ENCODE measurements around the gene SEPTIN7. TPM values are rescaled to one million over a fixed set of nuclear protein-coding genes. Genes with fewer than 3 reads are reported as not detected.

Gene SEPTIN7
- total RNA-seq, 3 donors from 2014 or later, result 166 to 181 (median 177) TPM

DNA sequence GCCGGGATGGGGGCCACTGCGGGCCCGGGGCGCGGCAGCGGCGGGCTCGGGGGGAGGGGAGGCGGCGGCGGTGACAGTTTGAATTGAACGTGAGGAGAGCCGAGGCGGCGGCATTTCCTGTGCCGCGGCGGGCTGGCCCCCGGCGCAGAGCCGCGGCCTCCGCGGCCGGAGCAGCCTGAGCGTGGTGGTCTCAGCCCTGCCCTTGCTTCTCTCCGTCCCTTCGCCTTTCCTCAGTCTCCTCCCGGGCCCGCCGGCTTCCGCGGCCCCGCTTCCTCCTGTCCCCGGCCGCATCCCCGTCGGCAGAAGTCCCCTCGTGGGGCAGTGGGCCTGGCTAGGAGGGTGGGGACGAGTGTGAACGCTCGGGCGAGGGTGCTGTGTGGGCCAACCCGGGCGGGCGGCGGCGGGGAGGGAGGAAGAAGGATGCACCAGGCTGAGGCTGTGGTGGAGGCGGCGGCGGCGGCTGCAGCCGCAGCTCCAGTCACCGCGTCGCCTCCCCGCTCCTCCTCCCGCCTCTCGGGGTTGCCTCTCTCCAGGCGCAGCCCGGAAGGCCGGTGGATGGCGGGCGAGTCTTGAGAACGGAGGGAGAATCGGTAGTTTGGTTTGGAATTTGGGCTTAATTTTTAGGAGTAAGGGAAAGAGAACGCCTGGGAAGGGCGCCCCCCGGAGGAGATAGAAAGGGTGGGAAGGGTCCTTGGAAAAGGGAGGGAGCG, 690 bp downstream of the SEPTIN7 start:
- peak; percentile 53 to 77 for DNase-seq (ENCODE audit: low spot score in 2 of 2)
- intact Hi-C loops (cut with DNase I; ENCODE audit: low total_unique reads), result no loop called here

DNA sequence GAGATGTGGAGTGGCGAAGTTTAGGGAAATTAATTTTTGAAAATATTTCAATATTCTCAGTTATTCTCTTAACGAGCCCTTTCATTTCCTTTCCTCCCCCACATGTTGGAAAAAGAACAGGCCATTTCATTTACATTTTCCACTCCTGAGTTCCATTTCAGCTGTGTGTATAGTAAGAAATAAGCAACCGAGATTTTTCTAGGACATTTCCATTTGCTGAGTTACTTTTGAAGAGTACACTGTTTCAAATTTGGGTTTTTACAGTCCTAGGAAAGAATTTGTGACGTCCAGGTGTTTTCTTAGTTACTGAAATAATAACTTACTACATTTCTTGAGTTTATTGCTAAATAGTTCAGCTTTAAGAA, 1.2 kb downstream of the SEPTIN7 start:
- intact Hi-C loops (cut with DNase I; ENCODE audit: low total_unique reads), result no loop called here
- Histone ChIP-seq H3K27ac (peak overlapping the region; percentile 95 to 97), H3K4me1 (peaks cover 0 to 10% of the 10 kb centered on the region in 2 donors), H3K27me3 (no peaks in the 10 kb centered on the region), H3K4me3 (peak overlapping the region; percentile 79 to 98 (median 90)), H3K36me3 (no peaks in the 10 kb centered on the region), H3K9me3 (no peaks in the 10 kb centered on the region)
- no peak for TF ChIP-seq POLR2A (IDR thresholded peaks at IDR 0.05)
- TF ChIP-seq, protein P1, sequence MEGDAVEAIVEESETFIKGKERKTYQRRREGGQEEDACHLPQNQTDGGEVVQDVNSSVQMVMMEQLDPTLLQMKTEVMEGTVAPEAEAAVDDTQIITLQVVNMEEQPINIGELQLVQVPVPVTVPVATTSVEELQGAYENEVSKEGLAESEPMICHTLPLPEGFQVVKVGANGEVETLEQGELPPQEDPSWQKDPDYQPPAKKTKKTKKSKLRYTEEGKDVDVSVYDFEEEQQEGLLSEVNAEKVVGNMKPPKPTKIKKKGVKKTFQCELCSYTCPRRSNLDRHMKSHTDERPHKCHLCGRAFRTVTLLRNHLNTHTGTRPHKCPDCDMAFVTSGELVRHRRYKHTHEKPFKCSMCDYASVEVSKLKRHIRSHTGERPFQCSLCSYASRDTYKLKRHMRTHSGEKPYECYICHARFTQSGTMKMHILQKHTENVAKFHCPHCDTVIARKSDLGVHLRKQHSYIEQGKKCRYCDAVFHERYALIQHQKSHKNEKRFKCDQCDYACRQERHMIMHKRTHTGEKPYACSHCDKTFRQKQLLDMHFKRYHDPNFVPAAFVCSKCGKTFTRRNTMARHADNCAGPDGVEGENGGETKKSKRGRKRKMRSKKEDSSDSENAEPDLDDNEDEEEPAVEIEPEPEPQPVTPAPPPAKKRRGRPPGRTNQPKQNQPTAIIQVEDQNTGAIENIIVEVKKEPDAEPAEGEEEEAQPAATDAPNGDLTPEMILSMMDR (IDR thresholded peaks at IDR 0.05), result no peak
- no peak for TF ChIP-seq POLR2AphosphoS5 (IDR thresholded peaks at IDR 0.05)
- DNase-seq (ENCODE audit: low spot score in 2 of 2), result no peak

More for the DNA sequence above, 690 bp downstream of the SEPTIN7 start:
- Histone ChIP-seq H3K36me3 (no peaks in the 10 kb centered on the region), H3K27me3 (no peaks in the 10 kb centered on the region), H3K4me3 (peak overlapping the region; percentile 79 to 98 (median 90)), H3K27ac (peak overlapping the region; percentile 95 to 97), H3K9me3 (no peaks in the 10 kb centered on the region), H3K4me1 (peaks cover 0 to 10% of the 10 kb centered on the region in 2 donors)
- TF ChIP-seq POLR2AphosphoS5 (IDR thresholded peaks at IDR 0.05) (peak in 1 of 3 donors; percentile 56), POLR2A (IDR thresholded peaks at IDR 0.05) (no peak)
- TF ChIP-seq, protein P1 (IDR thresholded peaks at IDR 0.05), result peak in 2 of 3 donors; percentile 32 to 50

DNA sequence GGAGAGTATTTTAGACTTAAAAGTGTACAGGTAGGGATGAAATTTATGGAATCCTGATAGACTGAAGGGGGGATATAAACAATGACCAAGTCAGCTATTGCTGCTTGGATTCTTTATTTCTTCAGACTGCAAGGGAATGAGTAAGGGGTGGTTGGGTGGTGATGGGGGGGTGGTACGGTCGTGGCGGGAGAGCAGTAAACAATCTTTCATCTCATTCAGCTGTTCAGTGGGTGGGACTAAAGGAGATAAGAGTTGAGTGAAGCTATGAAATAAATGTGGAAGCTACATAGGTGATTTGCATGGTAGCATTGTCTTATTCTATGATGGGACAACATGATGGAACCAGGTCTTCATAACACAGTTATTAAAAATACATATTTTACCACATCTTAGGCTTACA, 1.8 kb downstream of the SEPTIN7 start:
- H3K4me1 ChIP-seq, result peaks cover 0 to 10% of the 10 kb centered on the region in 2 donors
- no peaks in the 10 kb centered on the region for H3K9me3 ChIP-seq
- H3K27me3 ChIP-seq, result no peaks in the 10 kb centered on the region
- H3K4me3 ChIP-seq, result peak overlapping the region; percentile 79 to 98 (median 90)
- H3K27ac ChIP-seq, result peak overlapping the region; percentile 95 to 97
- TF ChIP-seq, protein P1 (IDR thresholded peaks at IDR 0.05), result no peak
- TF ChIP-seq POLR2A (IDR thresholded peaks at IDR 0.05) (no peak), POLR2AphosphoS5 (IDR thresholded peaks at IDR 0.05) (no peak)
- DNase-seq (ENCODE audit: low spot score in 2 of 2), result no peak
- H3K36me3 ChIP-seq, result no peaks in the 10 kb centered on the region
- intact Hi-C loops (cut with DNase I; ENCODE audit: low total_unique reads), result no loop called here

DNA sequence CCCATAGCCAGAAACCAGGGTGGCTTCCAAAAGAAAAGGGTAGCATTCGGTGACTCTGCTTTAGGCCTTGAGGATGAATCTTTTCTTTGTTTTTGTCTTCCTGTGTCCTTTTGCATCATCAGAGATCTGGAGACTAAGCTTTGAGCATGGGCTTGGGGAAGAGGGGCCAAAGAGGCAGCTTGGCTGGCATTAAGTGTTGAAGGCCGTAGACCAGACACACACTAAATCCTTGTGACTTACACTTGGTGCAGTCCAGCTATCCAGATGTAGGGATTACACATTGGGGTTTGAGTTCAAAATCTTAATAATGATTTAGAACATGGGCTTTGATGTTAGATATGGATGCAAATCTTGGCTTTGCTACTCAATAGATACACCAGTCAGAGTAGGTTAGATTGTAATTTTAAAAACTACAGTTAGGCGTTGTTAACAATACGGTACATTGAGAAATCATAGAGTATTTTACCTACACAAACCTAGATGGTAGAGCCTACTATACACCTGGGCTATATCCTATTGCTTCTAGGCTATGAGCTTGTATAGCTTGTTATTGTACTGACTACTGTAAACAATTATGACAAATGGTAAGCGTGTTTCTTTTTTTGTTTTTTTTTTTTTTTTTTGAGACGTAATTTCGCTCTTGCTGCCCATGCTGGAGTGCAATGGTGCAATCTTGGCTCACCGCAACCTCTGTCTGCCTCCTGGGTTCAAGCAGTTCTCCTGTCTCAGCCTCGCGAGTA, 3.5 kb downstream of the SEPTIN7 start:
- Histone ChIP-seq H3K27ac (peak overlapping the region in 1 of 2 donors; percentile 14), H3K4me3 (no peak overlapping the region), H3K36me3 (no peaks in the 10 kb centered on the region), H3K27me3 (no peaks in the 10 kb centered on the region), H3K9me3 (no peaks in the 10 kb centered on the region), H3K4me1 (peaks cover 0 to 10% of the 10 kb centered on the region in 2 donors)
- TF ChIP-seq, protein P1 (IDR thresholded peaks at IDR 0.05), result no peak
- TF ChIP-seq POLR2AphosphoS5 (IDR thresholded peaks at IDR 0.05), result no peak
- TF ChIP-seq POLR2A (IDR thresholded peaks at IDR 0.05), result no peak
- no peak for DNase-seq (ENCODE audit: low spot score in 2 of 2)
- intact Hi-C loops (cut with DNase I; ENCODE audit: low total_unique reads), result no loop called here

- intact Hi-C loops (cut with DNase I; ENCODE audit: low total_unique reads), result no loop called here
- H3K27ac ChIP-seq, result no peak overlapping the region
- H3K36me3 ChIP-seq, result no peaks in the 10 kb centered on the region
These were observed 5.0 kb downstream of the SEPTIN7 start for GRCh38 chr7:35805876-35806275.

More at GRCh38 chr7:35805876-35806275, 5.0 kb downstream of the SEPTIN7 start:
- Histone ChIP-seq H3K4me1 (peaks cover 0 to 10% of the 10 kb centered on the region in 2 donors), H3K4me3 (no peak overlapping the region), H3K27me3 (no peaks in the 10 kb centered on the region), H3K9me3 (no peaks in the 10 kb centered on the region)
- TF ChIP-seq POLR2A (IDR thresholded peaks at IDR 0.05) (no peak), POLR2AphosphoS5 (IDR thresholded peaks at IDR 0.05) (peak in 1 of 3 donors; percentile 20)
- TF ChIP-seq, protein P1 (IDR thresholded peaks at IDR 0.05), result no peak
- DNase-seq (ENCODE audit: low spot score in 2 of 2), result no peak
